GM10847 (cell line): ENCODE measurements around the gene EPN2.

Experiments
- POLR2A ChIP-seq: IDR thresholded peaks from 2 replicates; pipeline ENCODE4 v1.6.1; 2011; ENCODE audit not compliant: insufficient read length; ENCODE audit errors: extremely low read depth

The EPN2 gene

DNA sequence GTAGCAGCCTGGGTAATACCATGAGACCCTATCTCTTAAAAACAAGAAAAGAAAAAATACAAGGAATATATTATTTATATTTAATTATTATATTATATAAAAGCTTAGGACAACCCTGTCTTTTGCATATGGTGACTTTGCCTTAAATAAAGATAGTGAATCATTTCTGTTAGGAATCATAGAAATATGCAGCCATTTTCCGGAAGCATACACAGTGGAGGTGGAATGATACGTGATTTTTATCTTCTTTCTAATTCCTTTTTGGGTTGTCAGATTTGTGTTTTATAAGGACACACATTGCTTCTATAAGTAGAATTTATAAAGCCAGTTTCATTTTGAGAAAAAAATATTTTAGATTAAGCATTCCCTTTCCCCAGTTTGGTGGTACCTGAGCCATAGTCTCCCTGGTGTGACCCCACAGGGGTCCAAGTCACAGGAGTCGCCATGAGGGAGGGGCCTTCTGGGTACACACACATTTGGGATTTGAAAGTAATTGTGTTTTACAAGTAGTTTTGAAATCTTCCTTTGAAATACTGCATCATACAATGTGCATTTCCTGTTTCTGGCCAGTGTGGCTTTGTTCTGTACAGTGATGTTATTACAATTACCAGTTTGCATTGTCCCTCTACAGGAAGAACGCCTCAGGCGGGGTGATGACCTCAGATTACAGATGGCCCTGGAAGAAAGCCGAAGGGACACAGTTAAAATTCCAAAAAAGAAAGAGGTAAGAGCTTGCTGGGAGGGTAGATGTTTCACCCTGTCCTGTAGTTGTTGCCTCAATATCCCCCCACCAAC is 74.5 kb downstream of the EPN2 start:
- no peak for TF ChIP-seq POLR2A

DNA sequence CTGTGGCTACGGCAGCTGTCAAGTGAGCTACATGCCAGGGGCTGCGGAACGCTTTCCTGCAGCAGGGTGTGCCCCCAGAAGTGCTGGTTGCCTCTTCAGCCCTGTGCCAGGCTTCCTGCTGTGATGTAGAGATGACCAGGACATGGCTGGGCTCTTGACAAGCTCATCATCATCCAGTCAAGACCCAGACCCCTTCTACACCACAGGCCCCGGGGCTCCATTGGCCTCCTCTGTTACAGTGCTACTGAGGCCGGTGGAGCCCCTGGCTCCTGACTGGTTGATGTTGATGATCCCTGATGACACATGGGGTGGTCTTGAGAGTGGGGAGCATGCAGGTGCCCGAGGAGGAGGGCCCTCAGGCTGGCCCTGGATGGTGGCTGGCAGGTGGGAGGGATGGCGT is 75.2 kb downstream of the EPN2 start:
- no peak for TF ChIP-seq POLR2A

DNA sequence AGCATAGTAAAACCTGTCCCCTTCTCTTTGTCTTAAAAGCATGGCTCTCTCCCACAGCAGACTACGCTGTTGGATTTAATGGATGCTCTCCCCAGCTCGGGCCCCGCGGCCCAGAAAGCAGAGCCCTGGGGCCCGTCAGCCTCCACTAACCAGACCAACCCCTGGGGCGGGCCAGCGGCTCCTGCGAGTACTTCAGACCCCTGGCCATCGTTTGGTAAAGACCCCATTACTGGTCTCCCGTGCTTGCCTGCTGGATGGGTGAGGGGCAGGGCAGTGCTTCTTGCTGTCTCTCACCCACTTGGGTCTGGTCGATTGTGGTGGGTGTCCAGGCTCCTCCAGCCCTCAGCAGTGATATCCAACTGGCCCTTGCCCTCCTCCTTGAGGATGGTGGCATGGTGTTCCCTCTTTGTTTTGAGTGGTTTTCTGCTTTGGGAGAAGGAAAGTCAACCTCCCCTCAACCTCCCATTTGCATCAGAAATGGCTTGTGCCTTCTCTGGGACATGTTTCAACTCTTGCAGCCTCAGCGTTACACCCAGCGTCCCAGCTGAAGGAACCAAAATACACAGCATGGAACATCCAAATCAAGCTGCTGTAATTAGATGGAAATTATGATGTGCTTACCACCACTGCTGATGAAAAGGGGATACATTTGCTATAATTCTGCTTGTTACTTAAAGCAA is 76.0 kb downstream of the EPN2 start:
- no peak for TF ChIP-seq POLR2A

DNA sequence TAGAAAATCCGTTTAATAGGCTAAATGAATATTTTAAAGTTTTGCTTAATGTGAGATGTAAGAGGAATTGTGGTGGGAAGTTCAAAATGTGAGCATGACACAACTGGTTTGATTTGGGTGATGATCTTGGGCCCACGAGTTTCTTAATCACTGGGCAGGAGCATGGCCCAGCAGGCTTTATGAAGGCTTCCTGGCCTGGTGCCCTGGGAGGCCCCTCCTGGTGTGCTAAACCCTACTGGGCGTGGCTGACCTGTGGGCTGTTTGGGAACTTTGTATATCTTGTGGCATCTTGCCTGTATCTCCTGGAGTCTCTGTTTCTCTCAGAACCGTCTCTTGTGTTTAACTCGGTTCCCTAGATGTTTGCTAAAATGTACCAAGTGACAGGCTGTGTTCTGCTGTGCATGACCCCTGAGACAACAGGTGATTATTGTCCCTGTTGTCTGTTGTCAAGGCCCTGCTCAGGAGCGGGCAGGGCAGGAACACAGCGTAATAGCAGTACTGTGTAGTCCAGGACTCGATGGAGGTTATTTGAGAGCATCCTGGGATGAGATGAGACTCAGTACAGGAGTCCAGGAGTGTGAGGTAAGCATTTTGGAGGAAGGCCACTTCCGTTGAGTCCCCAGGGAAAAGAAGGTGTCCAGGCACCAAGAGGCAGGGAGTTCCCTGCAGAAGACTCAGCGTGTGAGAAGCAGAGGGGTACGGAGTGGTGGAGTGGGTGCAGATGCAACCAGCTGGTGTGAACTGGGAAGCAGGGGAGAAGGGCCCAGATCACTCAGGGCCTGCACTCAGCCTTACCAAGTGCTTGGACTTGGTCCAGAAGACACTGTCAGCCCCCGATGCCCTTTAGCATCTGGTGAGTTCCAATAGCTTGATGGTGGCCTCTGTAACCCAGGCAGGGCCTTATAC is 76.8 kb downstream of the EPN2 start:
- TF ChIP-seq POLR2A = no peak

DNA sequence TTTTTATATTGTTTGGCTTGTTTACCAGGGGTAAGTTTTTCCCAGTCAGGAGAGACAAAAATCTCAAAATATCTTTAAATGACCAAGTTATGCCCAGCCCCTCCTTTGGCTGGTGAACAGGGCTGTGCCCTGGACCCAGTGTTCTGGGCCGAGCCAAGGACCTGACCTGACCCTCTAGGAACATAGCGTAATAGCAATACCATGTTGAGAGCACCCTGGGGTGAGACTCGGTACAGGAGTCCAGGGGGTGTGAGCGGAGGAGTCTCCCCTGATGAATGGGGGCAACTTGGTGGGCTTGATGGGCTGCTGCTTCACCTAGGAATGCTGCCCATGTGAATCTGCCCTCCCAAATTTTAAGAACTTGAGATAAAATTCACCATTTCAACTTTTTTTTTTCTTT is 77.9 kb downstream of the EPN2 start:
- no peak for TF ChIP-seq POLR2A

DNA sequence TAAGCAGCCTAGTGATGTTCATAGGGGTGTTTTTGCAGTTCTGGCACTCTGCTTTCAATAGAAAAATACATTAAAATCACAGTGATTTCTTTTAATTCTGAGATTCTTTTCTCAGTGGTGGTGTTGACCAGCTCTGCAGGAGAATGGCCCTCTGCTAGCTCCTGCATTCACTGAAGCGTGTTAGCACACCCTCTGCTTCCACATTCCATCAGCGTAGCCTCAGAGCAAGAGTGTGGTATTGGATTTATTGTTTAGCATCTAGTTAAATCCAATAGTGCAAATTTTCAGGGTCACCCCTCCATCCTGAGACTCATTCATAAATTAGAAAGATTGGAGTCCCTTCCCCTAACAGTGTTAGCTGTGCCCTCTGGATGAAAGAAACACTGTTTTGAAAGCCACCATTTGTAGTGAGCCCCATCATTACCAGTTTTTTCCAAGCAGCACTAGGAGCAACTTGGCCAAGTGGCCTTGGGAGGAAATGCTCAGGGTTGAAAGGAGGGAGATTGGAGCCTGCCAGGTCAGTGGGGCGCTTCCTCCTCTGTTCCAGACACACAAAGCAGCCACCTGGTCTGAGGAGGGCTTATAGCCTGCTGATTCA is 79.7 kb downstream of the EPN2 start:
- no peak for TF ChIP-seq POLR2A

DNA sequence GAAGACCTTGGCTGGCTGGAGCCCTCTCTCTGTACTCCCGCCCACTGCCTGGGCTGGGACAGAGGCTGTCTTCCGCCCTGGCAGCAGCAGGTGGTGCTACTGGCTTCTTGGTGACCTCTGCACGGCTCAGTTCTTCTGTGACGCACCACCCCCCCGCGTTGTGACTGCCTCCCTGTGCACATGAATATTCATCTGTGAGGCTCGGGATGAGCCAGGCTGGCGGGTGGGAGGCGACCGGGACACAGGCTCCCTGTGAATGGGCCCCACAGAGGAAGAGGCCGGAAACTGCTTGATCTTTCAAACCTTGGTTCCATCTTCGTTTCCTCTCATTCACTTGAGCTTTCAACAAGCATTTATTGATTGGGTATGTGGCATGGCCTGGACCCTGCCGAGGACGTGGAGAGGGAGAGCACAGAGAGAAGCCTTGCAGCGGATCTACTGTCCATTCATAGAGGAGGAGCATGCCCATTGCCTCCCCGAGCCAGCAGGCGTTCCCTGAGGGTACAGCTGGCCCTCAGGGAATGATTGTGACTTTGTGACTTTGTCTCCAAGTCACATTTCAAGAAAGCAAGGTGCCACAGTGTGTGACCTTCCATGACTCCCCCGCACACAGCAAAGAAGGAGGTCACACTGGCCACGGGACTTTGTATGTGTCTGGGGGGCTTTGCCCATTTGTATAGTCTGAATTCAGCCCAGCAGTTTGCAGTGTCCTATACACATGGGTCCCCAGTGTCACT is 80.4 kb downstream of the EPN2 start:
- TF ChIP-seq POLR2A = no peak

DNA sequence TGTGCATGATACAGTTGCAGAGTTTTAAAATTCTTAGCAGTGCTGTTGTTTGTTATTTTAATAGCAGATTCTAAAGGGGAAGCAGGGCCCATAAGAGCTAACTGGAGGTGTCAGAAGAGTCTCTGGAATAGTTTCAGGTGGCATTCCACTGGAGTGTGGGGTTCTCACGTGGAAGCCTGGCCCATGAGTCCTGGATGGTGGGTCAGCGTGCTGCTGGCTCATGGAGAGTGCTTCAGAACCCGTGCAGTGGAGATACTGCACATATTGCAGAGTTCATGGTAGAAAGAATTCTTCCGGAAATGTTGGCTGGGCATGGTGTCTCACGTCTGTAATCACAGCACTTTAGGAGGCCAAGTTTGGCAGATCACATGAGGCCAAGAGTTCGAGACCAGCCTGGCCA is 81.4 kb downstream of the EPN2 start:
- no peak for TF ChIP-seq POLR2A

DNA sequence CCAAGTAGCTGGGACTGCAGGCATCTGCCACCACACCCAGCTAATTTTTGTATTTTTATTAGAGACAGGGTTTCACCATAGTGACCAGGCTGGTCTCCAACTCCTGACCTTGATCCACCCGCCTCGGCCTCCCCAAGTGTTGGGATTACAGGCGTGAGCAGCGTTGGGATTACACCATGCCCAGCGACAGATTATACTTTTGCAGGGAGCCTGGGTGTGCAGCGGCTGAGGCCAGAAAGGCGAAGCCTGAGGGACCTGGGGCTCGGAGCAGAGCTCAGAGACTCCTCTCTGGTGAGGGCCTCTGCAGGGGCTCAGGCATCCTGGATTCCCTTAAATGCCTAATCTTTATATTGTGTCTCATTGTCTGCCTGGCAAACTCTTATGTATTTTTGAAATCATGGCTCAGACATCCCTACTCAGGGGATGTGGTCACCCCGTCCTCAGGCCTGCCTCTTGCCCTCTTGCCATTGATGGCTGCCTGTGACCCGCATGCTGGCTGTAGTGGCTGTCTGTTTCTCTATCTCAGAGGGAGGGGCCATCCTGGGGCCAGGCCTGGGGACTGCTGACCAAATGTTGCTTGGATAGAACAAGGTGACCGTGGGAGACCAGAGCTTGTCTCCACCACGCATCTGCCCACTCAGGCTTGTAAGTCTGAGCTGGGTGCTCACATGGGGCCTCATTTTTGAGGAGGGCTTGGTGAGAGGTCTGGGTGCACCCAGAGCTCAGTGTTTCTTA is 82.8 kb downstream of the EPN2 start:
- no peak for TF ChIP-seq POLR2A

DNA sequence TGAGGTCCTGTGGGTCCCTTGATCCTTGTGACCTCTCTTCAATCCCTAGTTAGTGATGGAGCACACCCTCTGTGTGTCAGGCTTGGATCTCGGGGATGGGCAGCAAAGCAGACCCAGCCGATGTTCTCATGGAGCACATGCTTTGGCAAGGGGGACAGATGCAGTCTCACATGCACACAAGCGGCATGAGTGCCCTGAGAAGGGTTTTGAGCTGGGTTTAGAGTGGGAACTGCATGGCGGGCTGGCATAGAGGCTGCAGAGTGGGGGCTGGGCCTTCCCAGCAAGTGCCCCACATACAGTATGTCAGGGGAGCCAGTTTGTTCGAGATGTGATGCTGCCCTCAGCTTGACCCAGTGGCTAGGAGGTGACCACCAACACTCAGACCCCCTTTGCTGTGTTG is 83.7 kb downstream of the EPN2 start:
- no peak for TF ChIP-seq POLR2A

DNA sequence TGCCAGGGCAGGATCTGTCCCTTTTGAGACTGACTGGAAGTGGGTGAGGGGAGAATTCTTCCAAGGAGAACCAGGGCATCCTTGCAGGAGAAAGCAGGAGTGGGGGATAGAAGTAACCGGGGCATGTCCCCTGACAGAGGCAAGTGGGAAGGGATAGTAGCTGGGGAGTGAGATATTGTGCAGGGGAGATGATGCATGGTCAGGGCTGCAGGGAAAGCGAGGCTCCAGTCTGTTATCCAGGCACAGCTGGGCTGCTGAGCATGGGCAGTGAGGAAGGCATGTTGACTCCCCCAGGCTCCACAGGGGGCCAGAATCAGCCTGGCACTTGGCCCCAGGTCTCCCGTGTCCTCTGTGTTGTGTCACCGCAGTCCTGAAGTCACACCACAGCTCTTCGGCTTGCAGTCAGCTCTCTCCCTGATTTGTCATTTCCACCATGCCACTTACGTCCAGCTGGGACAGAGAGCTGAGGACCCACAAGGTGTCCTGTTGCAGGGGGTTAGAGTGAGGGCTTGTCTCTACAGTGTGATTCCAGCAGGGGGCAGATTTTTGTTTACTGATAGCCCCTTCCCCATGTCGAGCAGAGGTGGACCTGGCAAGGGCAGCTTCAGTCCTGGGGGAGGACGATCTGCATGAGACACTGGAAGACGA is 84.4 kb downstream of the EPN2 start:
- no peak for TF ChIP-seq POLR2A

DNA sequence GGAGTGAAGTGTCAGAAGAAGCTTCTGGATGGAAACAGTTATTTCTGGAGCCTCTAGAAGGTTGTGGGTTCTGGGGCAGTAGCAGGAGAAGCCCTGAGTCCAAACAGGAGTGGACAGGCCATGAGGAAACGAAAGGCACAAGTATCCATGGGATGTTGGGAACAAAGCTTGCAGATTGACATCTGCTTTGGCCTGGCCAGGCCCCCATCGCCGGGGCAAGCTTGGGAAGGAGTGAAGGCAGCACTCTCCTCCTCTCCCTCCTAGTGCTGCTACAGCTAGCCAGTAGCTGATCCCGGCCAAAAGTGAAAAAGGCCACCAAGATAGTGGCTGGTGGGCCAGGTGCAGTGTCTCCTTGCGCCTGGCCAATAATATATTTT is 85.0 kb downstream of the EPN2 start:
- TF ChIP-seq POLR2A = no peak

DNA sequence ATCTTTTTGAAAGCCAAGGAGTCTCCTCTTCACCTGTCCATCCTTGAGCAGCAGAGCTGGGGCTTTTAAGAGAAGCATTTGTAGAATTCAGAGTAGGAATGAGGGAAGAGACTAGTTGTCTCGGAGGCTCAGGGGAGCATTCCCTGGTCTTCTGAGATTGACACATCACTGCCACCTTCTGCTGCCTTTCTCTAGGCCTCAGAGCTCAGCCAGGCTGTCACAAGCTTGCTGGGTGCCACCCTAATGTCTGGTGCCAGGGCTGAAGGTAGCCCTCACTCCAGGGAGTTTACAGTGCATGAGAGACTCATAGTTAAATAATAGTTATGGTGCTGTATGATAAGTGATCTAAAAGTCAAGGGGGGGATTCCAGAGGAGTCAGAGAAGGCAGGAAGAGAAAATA is 85.7 kb downstream of the EPN2 start:
- TF ChIP-seq POLR2A = no peak

DNA sequence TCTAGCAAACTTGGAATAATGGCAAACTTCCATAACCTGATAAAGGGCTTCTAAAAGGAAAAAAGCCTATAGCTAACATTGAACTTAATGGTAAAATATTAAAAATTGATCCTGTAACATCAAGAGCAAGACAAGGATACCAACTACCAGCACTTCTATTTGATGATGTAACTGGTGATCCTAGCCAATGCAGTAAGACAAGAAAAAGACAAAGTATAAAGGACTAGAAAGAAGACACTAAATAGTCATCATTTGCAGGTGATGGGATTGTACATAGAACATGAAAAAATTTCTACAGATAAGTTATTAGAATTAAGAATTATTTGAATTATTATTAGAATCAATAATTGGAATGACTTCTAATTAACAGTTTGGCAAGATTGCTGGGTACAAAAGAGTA is 88.4 kb downstream of the EPN2 start:
- no peak for TF ChIP-seq POLR2A
